ENCODE results near the gene AGBL1.

AGBL1 gene

GRCh38 chr15:86079508-86080266 is at the start of gene AGBL1:
TSS of gene AGBL1 (plus strand) at chr15:86079871.
- no peak for DNase-seq

DNA sequence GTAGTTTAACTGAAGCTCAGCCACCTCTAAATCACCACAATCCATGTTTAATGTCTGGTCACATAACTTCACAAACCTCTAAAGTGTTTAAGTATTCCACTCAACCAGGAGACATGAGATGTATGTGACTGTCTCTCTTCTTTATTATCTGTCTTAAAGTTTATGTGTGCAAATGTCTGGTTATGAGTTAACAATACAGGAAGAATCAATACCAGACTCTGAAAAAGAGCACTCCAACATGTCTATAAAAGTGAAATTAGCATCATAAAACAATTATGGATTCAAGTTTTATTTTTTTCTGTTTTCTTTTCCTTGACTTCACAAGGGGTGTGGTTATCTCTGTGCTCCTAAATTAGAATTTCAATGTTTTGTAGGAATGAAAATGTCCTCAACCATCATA is 44.8 kb upstream of the AGBL1 start:
- DNase-seq, result no peak

DNA sequence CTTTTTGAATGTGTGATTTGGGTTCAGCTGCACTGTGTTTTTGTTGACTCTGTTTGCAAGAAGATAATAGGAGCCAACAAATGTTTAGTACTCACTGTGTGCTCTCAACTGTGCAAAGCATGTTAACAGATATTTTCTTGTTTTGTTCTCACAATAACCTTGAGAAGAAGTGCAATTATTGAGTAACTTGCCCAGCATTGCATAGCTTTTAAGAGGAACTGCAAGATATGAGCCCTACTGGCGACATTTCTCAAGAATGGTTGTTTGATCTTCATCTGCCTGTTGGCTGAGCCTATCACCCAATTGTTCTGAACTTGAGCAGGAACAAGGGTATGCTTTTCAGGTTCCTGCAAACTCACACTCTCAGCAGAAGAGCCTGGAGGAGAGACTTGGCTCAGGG is 43.4 kb upstream of the AGBL1 start:
- no peak for DNase-seq

- DNase-seq, result no peak
These were observed 41.2 kb upstream of the AGBL1 start for GRCh38 chr15:86038491-86038890.

GRCh38 chr15:86040356-86041033 is 39.2 kb upstream of the AGBL1 start:
- DNase-seq, result no peak

DNA sequence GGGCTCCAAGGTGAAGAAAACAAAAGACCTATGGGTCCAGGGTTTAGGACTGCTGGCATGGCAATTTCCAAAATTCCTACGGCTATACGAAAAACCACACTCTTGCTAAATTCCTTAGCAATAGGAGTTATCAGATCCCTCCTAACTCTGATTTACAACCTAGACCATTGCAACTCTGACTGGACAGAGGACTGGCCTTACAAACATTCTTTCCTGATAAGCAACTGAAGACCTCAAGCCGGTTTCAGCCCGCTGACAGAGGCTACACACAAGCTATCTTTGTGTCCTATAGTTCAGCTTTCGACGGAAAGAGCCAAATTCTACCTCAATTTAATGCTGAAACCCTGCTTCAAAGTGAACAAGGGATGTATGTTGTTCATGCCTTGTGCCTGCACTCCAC is 38.3 kb upstream of the AGBL1 start:
- no peak for DNase-seq

- DNase-seq, result no peak
These were observed 37.4 kb upstream of the AGBL1 start for GRCh38 chr15:86042226-86042625.

- DNase-seq, result peak; percentile 6
These were observed 34.7 kb upstream of the AGBL1 start for GRCh38 chr15:86044981-86045380.

- DNase-seq, result no peak
These were observed 25.3 kb upstream of the AGBL1 start for GRCh38 chr15:86054338-86054737.

DNA sequence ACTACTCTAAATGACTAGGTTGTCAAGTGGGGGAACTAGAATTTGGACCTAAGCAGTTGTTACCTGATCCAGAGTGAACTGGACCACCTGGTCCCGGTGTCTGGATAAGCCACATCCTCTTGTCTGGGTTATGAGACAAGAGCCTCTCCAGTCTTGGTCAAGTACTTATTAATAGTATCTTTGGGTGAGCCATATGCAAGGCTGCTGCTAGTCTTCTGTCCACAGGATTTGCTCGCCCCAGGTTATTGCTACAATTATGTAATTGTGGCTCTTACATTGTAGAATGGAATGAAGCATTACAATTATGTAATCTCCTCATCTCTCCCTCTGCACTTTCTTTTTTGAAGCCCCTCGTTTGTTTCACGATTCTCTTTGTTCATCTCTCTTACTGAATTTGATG is 24.0 kb upstream of the AGBL1 start:
- no peak for DNase-seq

DNA sequence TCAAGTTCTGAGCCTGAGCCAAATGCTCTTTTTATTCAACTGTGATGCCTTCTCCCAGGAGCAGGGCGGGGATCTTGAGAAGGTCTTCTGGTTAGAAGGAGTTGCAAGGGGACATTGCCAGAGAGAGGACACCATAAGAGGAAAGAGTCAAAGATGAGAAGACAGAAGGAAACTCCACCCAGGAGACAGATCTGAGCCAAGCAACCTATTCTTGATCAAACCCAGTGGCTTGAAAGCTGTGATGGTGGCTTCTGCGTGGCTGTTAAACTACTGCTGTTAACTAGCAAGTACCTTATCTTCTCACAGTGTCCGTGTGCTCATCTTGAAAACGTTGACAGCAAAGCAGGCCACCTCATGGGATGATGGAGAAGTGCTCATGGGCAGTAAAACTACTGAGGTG is 19.8 kb upstream of the AGBL1 start:
- no peak for DNase-seq

- DNase-seq, result no peak
These were observed 19.0 kb upstream of the AGBL1 start for GRCh38 chr15:86060674-86061073.

DNA sequence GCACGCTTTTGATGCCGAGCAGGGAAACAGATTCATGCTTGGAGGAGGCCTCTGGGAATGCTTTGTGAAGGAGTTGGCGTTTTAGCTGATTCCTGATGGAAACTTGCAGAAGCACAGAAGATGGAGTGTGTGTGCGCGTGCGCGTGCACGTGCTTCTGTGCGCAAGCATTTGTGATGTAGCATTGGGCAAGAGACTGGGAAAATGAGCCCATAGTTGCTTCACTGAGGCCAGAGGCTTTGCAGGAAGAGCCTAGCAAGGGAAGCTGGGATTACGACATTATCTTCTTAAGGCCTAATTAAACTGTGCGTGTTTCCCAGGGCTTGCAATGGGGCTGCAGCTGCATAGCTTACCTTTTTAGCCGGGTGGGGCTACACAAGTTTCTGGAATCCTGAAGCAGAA is 18.1 kb upstream of the AGBL1 start:
- DNase-seq, result no peak

DNA sequence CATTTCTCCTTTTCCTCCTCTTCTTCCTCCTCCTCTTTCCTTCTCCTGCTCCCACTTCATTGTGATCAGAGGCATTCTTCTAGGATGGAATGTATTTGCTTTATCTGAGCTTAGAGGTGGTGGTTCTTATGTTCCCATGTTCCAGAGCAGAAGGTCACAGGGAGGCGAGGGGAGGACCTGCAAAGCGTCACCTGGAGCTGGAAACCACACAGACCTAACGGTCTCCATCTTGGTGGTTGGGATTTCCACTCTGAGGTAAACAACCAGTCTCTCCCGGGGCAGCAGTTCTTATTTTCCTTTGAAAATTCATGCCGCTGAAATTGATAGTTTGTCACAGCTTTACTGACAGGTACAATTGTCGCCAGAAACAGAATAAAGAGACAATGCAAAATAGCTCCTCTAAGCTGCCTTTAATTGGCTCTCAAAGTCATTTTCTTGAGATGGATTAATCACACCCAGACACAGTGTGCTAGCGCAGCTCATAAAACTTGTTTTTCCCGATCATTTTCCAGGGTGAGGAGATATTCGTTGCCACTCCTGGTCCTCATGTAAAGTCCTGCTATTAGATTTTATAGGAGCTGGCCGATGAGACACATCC is 16.9 kb upstream of the AGBL1 start:
- DNase-seq, result no peak

DNA sequence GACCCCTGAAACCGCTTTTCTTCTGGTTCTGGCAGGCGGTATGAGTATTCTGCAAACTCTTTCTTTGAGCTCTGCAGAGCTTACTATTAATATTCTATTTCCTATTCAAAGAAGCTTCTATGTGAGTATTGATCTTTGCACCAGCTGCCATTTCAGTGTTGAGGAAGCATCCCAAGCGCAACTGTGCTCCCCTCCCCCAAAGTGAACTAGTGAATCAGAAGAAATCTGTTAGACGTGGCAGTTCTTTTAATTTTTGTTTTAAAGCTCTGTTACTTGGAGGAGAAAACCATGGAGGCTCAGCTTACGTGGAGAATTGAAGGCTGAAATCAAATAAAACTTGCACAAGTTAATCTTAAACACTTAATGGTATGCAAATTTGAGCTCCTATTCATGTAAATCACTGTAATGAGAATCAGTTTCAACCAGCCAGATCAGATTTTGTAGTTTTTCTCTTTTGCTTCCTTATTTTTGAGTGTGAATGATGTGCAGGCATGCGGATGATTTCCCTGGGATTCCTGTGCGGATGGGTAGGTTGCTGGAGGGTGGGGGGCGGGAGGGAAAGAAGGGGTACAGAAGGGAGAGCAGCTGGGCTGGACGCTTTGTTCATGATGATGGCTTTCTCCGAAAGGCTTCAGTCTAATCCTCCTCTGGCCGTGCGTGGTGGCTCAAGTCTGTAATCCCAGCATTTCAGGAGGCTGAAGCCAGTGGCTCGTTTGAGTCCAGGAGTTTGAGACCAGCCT is 16.1 kb upstream of the AGBL1 start:
- DNase-seq, result no peak

GRCh38 chr15:86064326-86064725 is 15.3 kb upstream of the AGBL1 start:
- DNase-seq, result no peak

GRCh38 chr15:86066174-86066834 is 13.4 kb upstream of the AGBL1 start:
- no peak for DNase-seq

- DNase-seq, result no peak
These were observed 6.4 kb upstream of the AGBL1 start for GRCh38 chr15:86073281-86073680.

DNA sequence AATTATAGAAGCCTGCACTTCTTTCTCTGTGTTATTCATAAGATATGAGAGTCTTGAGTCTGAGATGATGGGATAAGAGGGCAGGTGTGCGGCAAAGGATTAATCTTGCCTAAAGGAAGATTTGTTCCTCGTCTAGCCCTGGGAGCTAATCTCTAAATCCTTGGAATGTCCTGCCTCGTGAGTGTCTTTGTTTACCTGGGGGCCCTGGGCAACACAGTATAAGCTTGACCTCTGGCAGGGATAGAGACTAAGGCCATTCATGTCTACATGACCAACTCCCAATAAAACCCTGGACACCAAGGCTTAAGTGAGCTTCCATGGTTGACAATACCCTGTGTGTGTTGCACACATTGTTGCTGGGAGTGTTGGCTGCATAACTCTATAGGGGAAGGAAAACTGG is 3.2 kb upstream of the AGBL1 start:
- DNase-seq, result no peak

DNA sequence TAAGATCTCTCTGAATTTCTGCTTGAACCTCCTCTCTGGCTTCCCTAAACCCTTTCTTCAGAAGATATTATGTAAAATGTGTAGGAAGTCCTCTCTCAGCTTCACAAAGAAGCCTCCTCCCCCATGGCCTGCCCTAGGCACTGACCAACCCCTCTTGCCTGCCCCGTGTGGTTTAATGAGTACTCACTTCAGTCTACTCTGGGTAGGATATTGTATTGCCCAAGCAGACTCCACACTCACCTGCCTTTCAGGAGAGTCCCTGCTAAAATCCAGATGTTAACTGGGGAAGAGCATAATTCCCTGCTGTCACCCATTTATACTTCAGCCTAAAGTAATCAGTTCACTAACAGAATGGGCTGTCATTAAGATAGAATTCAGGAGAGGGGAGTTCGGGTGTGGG is 2.6 kb upstream of the AGBL1 start:
- no peak for DNase-seq

- no peak for DNase-seq
These were observed 631 bp downstream of the AGBL1 start for GRCh38 chr15:86080302-86080701.

GRCh38 chr15:86082619-86083380 is 3.1 kb downstream of the AGBL1 start:
- no peak for DNase-seq

All from activated gamma-delta T cell treated with Interleukin-2 at 50 U/mL for 16 hours (primary cell).